ENCODE data around the gene CD160. TPM values are rescaled to one million over a fixed set of nuclear protein-coding genes. Genes with fewer than 3 reads are reported as not detected.

CD160 gene
- total and polyA plus RNA-seq, 10 of the 15 experiments (the other 5 are each of a cell fraction or from before 2014, with no cell fraction given), result 0.06 to 1.1 (median 0.26) TPM; not detected in 5

GRCh38 chr1:145750426-145750825 is 31.1 kb downstream of the CD160 start:
- ChIA-PET RAD21 (ENCODE audit: unreplicated experiment) (no interaction called here), SMC1A (ENCODE audit: uncharacterized antibody, unreplicated experiment) (interaction anchor here (1.1 kb wide), 1 partner anchor 12 kb away, joined by 3 read pairs; no protein-coding TSS in a partner anchor), CTCF (no interaction called here), POLR2A (no interaction called here)
- DNase-seq (ENCODE audit: low read depth, low spot score) (no peak), ATAC-seq (no peak), FAIRE-seq (no peak)
- Histone ChIP-seq H3K4me3 (no peak overlapping the region), H4K20me1 (ENCODE audit: control insufficient read depth, insufficient read depth) (no peaks in the 10 kb centered on the region), H3K4me1 (ENCODE audit: control insufficient read depth, insufficient read depth, low read length) (no peaks in the 10 kb centered on the region), H3K4me2 (ENCODE audit: control insufficient read depth, insufficient read depth) (no peak overlapping the region), H3K79me2 (ENCODE audit: control insufficient read depth, insufficient read depth, low read length) (no peaks in the 10 kb centered on the region), H2AFZ (ENCODE audit: control insufficient read depth, low read depth, low read length) (no peak overlapping the region), H3K9ac (ENCODE audit: control insufficient read depth, insufficient read depth, low read length) (no peak overlapping the region), H3K9me3 (replicated peaks; ENCODE audit: control insufficient read depth, insufficient read depth, low read length) (no peaks in the 10 kb centered on the region), H3K27me3 (replicated peaks in 1 of 2; ENCODE audit: control insufficient read depth in 2 of 2, insufficient read depth in 2 of 2, low read length in 1 of 2) (no peaks in the 10 kb centered on the region), H3K27ac (ENCODE audit: control insufficient read depth, insufficient read depth) (no peak overlapping the region), H3K36me3 (ENCODE audit: control insufficient read depth in 2 of 2, insufficient read depth in 2 of 2, low read length in 1 of 2) (peaks cover 3 to 19% of the 10 kb centered on the region in 2 experiments; a peak in 3 of 4 replicates)
- in situ Hi-C loops (cut with MboI) (no loop called here), intact Hi-C loops (cut with micrococcal nuclease; ENCODE audit: unreplicated experiment) (no loop called here)
- WGBS (ENCODE audit: insufficient coverage, insufficient replicate concordance, low lambda C conversion rate, missing lambda C conversion rate), result 93% methylated on average over 5 of the region's 5 CpGs
- BruUV-seq (replicated peaks), result no TSS peak
- TF ChIP-seq ATF7 (IDR thresholded peaks at IDR 0.05; ENCODE audit: low read depth) (no peak), ZZZ3 (IDR thresholded peaks at IDR 0.05; ENCODE audit: control insufficient read depth, insufficient read length, low read depth) (no peak), BRCA1 (IDR thresholded peaks at IDR 0.05; ENCODE audit: low read depth, low read length) (no peak), CTCF (IDR thresholded peaks at IDR 0.05 in 2 of 3, conservative IDR thresholded peaks at IDR 0.05 in 1 of 3; ENCODE audit: control insufficient read depth in 2 of 3, extremely low read depth in 1 of 3, insufficient read depth in 1 of 3, low read depth in 3 of 3, low read length in 3 of 3) (no peak), STAT3 (IDR thresholded peaks at IDR 0.05; ENCODE audit: low read depth, low read length) (no peak), SUZ12 (IDR thresholded peaks at IDR 0.05; ENCODE audit: unreplicated experiment) (no peak), SMAD5 (IDR thresholded peaks at IDR 0.05; ENCODE audit: low read depth) (no peak)
- TF ChIP-seq, protein P1, sequence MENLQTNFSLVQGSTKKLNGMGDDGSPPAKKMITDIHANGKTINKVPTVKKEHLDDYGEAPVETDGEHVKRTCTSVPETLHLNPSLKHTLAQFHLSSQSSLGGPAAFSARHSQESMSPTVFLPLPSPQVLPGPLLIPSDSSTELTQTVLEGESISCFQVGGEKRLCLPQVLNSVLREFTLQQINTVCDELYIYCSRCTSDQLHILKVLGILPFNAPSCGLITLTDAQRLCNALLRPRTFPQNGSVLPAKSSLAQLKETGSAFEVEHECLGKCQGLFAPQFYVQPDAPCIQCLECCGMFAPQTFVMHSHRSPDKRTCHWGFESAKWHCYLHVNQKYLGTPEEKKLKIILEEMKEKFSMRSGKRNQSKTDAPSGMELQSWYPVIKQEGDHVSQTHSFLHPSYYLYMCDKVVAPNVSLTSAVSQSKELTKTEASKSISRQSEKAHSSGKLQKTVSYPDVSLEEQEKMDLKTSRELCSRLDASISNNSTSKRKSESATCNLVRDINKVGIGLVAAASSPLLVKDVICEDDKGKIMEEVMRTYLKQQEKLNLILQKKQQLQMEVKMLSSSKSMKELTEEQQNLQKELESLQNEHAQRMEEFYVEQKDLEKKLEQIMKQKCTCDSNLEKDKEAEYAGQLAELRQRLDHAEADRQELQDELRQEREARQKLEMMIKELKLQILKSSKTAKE (IDR thresholded peaks at IDR 0.05; ENCODE audit: low read depth, poor library complexity, severe bottlenecking), result no peak
- TF ChIP-seq, protein P2, sequence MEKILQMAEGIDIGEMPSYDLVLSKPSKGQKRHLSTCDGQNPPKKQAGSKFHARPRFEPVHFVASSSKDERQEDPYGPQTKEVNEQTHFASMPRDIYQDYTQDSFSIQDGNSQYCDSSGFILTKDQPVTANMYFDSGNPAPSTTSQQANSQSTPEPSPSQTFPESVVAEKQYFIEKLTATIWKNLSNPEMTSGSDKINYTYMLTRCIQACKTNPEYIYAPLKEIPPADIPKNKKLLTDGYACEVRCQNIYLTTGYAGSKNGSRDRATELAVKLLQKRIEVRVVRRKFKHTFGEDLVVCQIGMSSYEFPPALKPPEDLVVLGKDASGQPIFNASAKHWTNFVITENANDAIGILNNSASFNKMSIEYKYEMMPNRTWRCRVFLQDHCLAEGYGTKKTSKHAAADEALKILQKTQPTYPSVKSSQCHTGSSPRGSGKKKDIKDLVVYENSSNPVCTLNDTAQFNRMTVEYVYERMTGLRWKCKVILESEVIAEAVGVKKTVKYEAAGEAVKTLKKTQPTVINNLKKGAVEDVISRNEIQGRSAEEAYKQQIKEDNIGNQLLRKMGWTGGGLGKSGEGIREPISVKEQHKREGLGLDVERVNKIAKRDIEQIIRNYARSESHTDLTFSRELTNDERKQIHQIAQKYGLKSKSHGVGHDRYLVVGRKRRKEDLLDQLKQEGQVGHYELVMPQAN (conservative IDR thresholded peaks at IDR 0.05), result no peak

Data from GM12878 (cell line).